ENCODE data around the gene UBE2E3.

DNA sequence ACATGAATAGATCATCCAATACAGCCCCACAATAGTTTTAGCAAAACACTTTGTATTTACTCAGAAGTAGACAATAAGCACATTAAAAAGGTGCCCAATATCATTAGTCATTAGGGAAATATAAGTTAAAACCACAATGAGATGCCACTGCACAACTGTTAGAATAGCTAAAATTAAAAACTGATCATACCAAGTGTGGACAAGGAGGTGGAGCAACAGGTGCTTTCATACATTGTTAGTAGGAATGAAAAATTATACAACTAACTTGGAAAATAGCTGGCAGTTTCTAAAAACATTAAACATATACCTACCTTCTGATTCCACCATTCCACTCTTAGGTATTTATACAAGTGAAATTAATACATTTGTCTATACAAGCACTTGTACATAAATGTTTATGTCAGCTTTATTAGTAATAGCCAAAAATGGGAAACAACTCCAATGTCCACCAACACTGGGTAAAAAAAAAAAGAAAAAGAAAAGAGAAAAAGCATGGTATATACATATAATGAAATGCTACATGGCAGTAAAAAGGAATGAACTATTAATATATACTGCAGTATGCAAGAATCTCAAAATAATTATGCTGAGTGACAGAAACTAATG, 27.6 kb upstream of the UBE2E3 start:
- TF ChIP-seq, protein P1, sequence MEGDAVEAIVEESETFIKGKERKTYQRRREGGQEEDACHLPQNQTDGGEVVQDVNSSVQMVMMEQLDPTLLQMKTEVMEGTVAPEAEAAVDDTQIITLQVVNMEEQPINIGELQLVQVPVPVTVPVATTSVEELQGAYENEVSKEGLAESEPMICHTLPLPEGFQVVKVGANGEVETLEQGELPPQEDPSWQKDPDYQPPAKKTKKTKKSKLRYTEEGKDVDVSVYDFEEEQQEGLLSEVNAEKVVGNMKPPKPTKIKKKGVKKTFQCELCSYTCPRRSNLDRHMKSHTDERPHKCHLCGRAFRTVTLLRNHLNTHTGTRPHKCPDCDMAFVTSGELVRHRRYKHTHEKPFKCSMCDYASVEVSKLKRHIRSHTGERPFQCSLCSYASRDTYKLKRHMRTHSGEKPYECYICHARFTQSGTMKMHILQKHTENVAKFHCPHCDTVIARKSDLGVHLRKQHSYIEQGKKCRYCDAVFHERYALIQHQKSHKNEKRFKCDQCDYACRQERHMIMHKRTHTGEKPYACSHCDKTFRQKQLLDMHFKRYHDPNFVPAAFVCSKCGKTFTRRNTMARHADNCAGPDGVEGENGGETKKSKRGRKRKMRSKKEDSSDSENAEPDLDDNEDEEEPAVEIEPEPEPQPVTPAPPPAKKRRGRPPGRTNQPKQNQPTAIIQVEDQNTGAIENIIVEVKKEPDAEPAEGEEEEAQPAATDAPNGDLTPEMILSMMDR (IDR thresholded peaks at IDR 0.05; ENCODE audit: low read length) = no peak
- TF ChIP-seq EZH2 (IDR thresholded peaks at IDR 0.05; ENCODE audit: borderline replicate concordance, low read length) = no peak
